GM10266 (cell line): ENCODE results near the gene CACNA2D3.

Experiments used
- DNase-seq: peaks from one replicate; pipeline ENCODE4 v3.0.0; 2012; ENCODE audit errors: extremely low spot score
- CTCF ChIP-seq: IDR thresholded peaks from 2 replicates; pipeline ENCODE4 v1.5.1; 2012; ENCODE audit warnings: mild to moderate bottlenecking, low read depth; ENCODE audit not compliant: control insufficient read depth, insufficient read depth; ENCODE audit errors: missing control alignments

The CACNA2D3 gene

GRCh38 chr3:54169524-54169923 lies 47.2 kb downstream of the CACNA2D3 start:
- no peak for TF ChIP-seq CTCF
- DNase-seq, result no peak

- TF ChIP-seq CTCF, result no peak
- DNase-seq, result no peak
Measured at GRCh38 chr3:54171509-54171908, 49.2 kb downstream of the CACNA2D3 start.

- TF ChIP-seq CTCF, result no peak
- no peak for DNase-seq
Measured at GRCh38 chr3:54171951-54172350, 49.6 kb downstream of the CACNA2D3 start.

- no peak for TF ChIP-seq CTCF
Measured at GRCh38 chr3:54173371-54173770, 51.0 kb downstream of the CACNA2D3 start.

GRCh38 chr3:54176106-54176505 lies 53.8 kb downstream of the CACNA2D3 start:
- TF ChIP-seq CTCF, result no peak
- no peak for DNase-seq

More at GRCh38 chr3:54173371-54173770, 51.0 kb downstream of the CACNA2D3 start:
- no peak for DNase-seq

- TF ChIP-seq CTCF, result no peak
Measured at GRCh38 chr3:54177816-54178215, 55.5 kb downstream of the CACNA2D3 start.

GRCh38 chr3:54178376-54178775 lies 56.0 kb downstream of the CACNA2D3 start:
- TF ChIP-seq CTCF, result no peak
- no peak for DNase-seq

More at GRCh38 chr3:54177816-54178215, 55.5 kb downstream of the CACNA2D3 start:
- DNase-seq, result no peak
